K562 (cell line): ENCODE results near the gene LIN7A. TPM values are rescaled to one million over a fixed set of nuclear protein-coding genes. Genes with fewer than 3 reads are reported as not detected.

ENCODE experiments used
- CEBPG ChIP-seq, 3 experiments: fragments of 200-800 bp in 1 of 3; sonication (Bioruptor generic) in 1 of 3; sonication (generic) in 1 of 3; formaldehyde crosslinking in 1 of 3; IDR thresholded peaks in 2 of 3; conservative IDR thresholded peaks in 1 of 3; 2 replicates each; pipeline versions ENCODE4 v1.6.1 to v1.8.0; 2016 to 2022; ENCODE audit warnings: missing compliant biosample characterization in 2 of 3, missing genetic modification characterization in 2 of 3, mild to moderate bottlenecking in 1 of 3, missing genetic modification reagents in 1 of 3
- GABPA ChIP-seq: fragments of 200-800 bp; sonication (Bioruptor generic); conservative IDR thresholded peaks from 2 replicates; pipeline ENCODE4 v1.6.1; 2016; ENCODE audit warnings: low read depth, missing genetic modification characterization, missing compliant biosample characterization
- MYBL2 ChIP-seq, 2 experiments: fragments of 450-650 bp in 1 of 2; sonication (generic) in 1 of 2; formaldehyde crosslinking in 1 of 2; IDR thresholded peaks; 2 replicates each; pipeline versions ENCODE4 v1.6.1 to v1.8.1; 2017 to 2022; ENCODE audit warnings: borderline replicate concordance in 1 of 2, inconsistent platforms in 1 of 2, low read depth in 1 of 2, mild to moderate bottlenecking in 1 of 2, missing genetic modification reagents in 1 of 2, moderate library complexity in 1 of 2
- SAFB ChIP-seq: fragments of 200-400 bp; formaldehyde crosslinking; IDR thresholded peaks from 2 replicates; pipeline ENCODE4 v1.6.1; 2017; ENCODE audit warnings: low read depth, low read length, borderline replicate concordance
- SPI1 ChIP-seq: IDR thresholded peaks from 2 replicates; pipeline ENCODE4 v1.6.1; 2011; ENCODE audit warnings: low read depth, low read length, control low read depth, borderline replicate concordance
- YBX1 ChIP-seq: fragments of 450-650 bp; IDR thresholded peaks from 2 replicates; pipeline ENCODE4 v1.7.1; 2016; ENCODE audit warnings: mild to moderate bottlenecking
- ZBTB11 ChIP-seq, 3 experiments: fragments of 200-800 bp in 1 of 3; fragments of 250-450 bp in 1 of 3; fragments of 450-650 bp in 1 of 3; sonication (Bioruptor Pico) in 1 of 3; sonication (Bioruptor generic) in 1 of 3; formaldehyde crosslinking in 1 of 3; IDR thresholded peaks; 2 replicates each; pipeline versions ENCODE4 v1.6.1 to v1.8.0; 2016 to 2022; ENCODE audit warnings: mild to moderate bottlenecking in 2 of 3, missing genetic modification characterization in 2 of 3, missing compliant biosample characterization in 1 of 3, moderate library complexity in 1 of 3
- ZNF253 ChIP-seq: fragments of 250-450 bp; sonication (Bioruptor Pico); conservative IDR thresholded peaks from 2 replicates; pipeline ENCODE4 v1.6.1; 2021; ENCODE audit warnings: mild to moderate bottlenecking
- ZNF311 ChIP-seq: fragments of 250-450 bp; sonication (Bioruptor Pico); IDR thresholded peaks from 2 replicates; pipeline ENCODE4 v1.4.0; 2020; ENCODE audit warnings: mild to moderate bottlenecking, moderate library complexity
- polyA plus RNA-seq, 8 experiments: library from polyadenylated mRNA; depleted of rRNA in 4 of 8; stranded (reverse) in 5 of 8; unstranded in 3 of 8; fragments of >200 nt; fragmentation: Nextera tagmentation in 2 of 8; fragmentation: Illumina TruSeq in 1 of 8; extraction: Ambion mirVana in 2 of 8; extraction: Trizol in 1 of 8; gene quantifications; 2 replicates each; pipeline versions ENCODE4 v1.2.1 to v1.2.3, GENCODE V29; 2011 to 2014; ENCODE audit warnings: inconsistent platforms in 1 of 8, missing spikeins in 1 of 8
- total RNA-seq, 7 experiments: library from RNA; depleted of rRNA in 6 of 7; stranded (reverse); fragments of >200 nt in 6 of 7; fragmentation: Illumina TruSeq in 2 of 7; extraction: Trizol in 2 of 7; gene quantifications; 2 replicates each; pipeline versions ENCODE4 v1.2.1 to v1.2.3, GENCODE V29; 2011 to 2021; ENCODE audit warnings: low replicate concordance in 1 of 7
- TF ChIP-seq, protein P1 (sequence below): fragments of 450-650 bp; IDR thresholded peaks from 2 replicates; pipeline ENCODE4 v1.6.1; 2016; ENCODE audit warnings: missing biosample characterization, missing genetic modification characterization
- TF ChIP-seq, protein P2 (sequence below): fragments of 450-650 bp; IDR thresholded peaks from 2 replicates; pipeline ENCODE4 v1.6.1; 2016

Gene LIN7A
- total and polyA plus RNA-seq, 9 of the 15 experiments (the other 6 are each of a cell fraction or from before 2014, with no cell fraction given): not detected

GRCh38 chr12:80946591-80946990 lies 8.9 kb upstream of the LIN7A start (continued):
- TF ChIP-seq ZBTB11 (CRISPR knock-in tag; IDR thresholded peaks at IDR 0.05) (no peak), ZNF253 (CRISPR knock-in tag) (no peak), SAFB (no peak), MYBL2 (IDR thresholded peaks at IDR 0.05; ENCODE audit: low read depth) (no peak), MYBL2 (CRISPR knock-in tag; IDR thresholded peaks at IDR 0.05; ENCODE audit: borderline replicate concordance) (no peak), CEBPG (CRISPR knock-in tag; IDR thresholded peaks at IDR 0.05) (no peak), CEBPG (tag; conservative IDR thresholded peaks at IDR 0.05 in 1 of 2, IDR thresholded peaks at IDR 0.05 in 1 of 2) (no peak), ZNF311 (CRISPR knock-in tag) (no peak), SPI1 (no peak), GABPA (tag) (no peak), YBX1 (no peak)
- TF ChIP-seq, protein P1, sequence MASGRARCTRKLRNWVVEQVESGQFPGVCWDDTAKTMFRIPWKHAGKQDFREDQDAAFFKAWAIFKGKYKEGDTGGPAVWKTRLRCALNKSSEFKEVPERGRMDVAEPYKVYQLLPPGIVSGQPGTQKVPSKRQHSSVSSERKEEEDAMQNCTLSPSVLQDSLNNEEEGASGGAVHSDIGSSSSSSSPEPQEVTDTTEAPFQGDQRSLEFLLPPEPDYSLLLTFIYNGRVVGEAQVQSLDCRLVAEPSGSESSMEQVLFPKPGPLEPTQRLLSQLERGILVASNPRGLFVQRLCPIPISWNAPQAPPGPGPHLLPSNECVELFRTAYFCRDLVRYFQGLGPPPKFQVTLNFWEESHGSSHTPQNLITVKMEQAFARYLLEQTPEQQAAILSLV (tag): no peak
- TF ChIP-seq, protein P2, sequence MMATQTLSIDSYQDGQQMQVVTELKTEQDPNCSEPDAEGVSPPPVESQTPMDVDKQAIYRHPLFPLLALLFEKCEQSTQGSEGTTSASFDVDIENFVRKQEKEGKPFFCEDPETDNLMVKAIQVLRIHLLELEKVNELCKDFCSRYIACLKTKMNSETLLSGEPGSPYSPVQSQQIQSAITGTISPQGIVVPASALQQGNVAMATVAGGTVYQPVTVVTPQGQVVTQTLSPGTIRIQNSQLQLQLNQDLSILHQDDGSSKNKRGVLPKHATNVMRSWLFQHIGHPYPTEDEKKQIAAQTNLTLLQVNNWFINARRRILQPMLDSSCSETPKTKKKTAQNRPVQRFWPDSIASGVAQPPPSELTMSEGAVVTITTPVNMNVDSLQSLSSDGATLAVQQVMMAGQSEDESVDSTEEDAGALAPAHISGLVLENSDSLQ: no peak
